H1 (cell line): ENCODE data around the gene INHBB. TPM values are rescaled to one million over a fixed set of nuclear protein-coding genes. Genes with fewer than 3 reads are reported as not detected.

Experiments used
- CTCF ChIA-PET: fragments of 300-600 bp; sonication (Branson Sonifier 250); formaldehyde crosslinking; loops from one replicate; lab custom pipeline; 2021; ENCODE audit not compliant: partially characterized antibody; lab: Charles Lee
- POLR2A ChIA-PET: fragments of 300-600 bp; sonication (Branson Sonifier 250); formaldehyde crosslinking; loops from one replicate; lab custom pipeline; 2021; ENCODE audit warnings: inconsistent platforms; ENCODE audit not compliant: partially characterized antibody; lab: Charles Lee
- DNase-seq, 2 experiments: peaks; one replicate each; pipeline versions ENCODE4 v3.0.0 to v3.0.0-alpha.2; 2010 to 2022; ENCODE audit warnings: low spot score in 2 of 2, low read depth in 1 of 2, mixed read lengths in 1 of 2
- FAIRE-seq: peaks from 2 replicates; lab custom pipeline; 2011; peaks lifted over from hg19 to GRCh38; lab: Jason Lieb, UNC
- H2AFZ ChIP-seq: 2 replicates; pipeline ENCODE4 v1.8.1; 2012; ENCODE audit warnings: low read length, inconsistent platforms
- H2AK5ac ChIP-seq: 2 replicates; pipeline ENCODE4 v1.6.1; 2013; ENCODE audit warnings: low read depth, low read length
- H2BK120ac ChIP-seq: replicated peaks from 2 replicates; pipeline ENCODE3; 2013; ENCODE audit warnings: low read depth, low read length, inconsistent platforms
- H2BK12ac ChIP-seq: 2 replicates; pipeline ENCODE4 v1.6.1; 2013; ENCODE audit warnings: low read depth, low read length
- H2BK15ac ChIP-seq: 2 replicates; pipeline ENCODE4 v1.6.1; 2013; ENCODE audit warnings: low read length
- H2BK20ac ChIP-seq: 2 replicates; pipeline ENCODE4 v1.6.1; 2013; ENCODE audit warnings: low read length
- H2BK5ac ChIP-seq: 2 replicates; pipeline ENCODE4 v1.6.1; 2013; ENCODE audit warnings: low read depth, low read length
- H3K14ac ChIP-seq: 2 replicates; pipeline ENCODE4 v1.6.1; 2013; ENCODE audit warnings: inconsistent platforms; ENCODE audit not compliant: insufficient read length
- H3K18ac ChIP-seq: 2 replicates; pipeline ENCODE4 v1.6.1; 2013; ENCODE audit warnings: low read length; ENCODE audit errors: extremely low read depth
- H3K23ac ChIP-seq: 2 replicates; pipeline ENCODE4 v1.6.1; 2013; ENCODE audit warnings: inconsistent platforms; ENCODE audit not compliant: insufficient read length
- H3K23me2 ChIP-seq: 2 replicates; pipeline ENCODE4 v1.6.1; 2013; ENCODE audit warnings: low read depth, low read length
- H3K27ac ChIP-seq: 2 replicates; pipeline ENCODE4 v1.6.1; 2011; ENCODE audit warnings: low read depth, low read length, inconsistent platforms
- H3K27me3 ChIP-seq, 4 experiments: replicated peaks in 1 of 4; 1 replicate in 1 of 4; 2 replicates in 3 of 4; pipeline versions ENCODE4 v1.6.1 to v1.8.1; 2011 to 2013; ENCODE audit warnings: low read length in 3 of 4, mild to moderate bottlenecking in 3 of 4, inconsistent platforms in 2 of 4, mixed read lengths in 2 of 4, moderate library complexity in 1 of 4; ENCODE audit not compliant: control insufficient read depth in 3 of 4, insufficient read depth in 3 of 4; ENCODE audit errors: extremely low read depth in 1 of 4
- H3K36me3 ChIP-seq, 4 experiments: 2 replicates each; pipeline versions ENCODE4 v1.6.1 to v1.8.1; 2011 to 2013; ENCODE audit warnings: mild to moderate bottlenecking in 4 of 4, low read length in 3 of 4, moderate library complexity in 2 of 4, control low read depth in 1 of 4, inconsistent platforms in 1 of 4; ENCODE audit not compliant: insufficient read depth in 4 of 4, control insufficient read depth in 2 of 4
- H3K4ac ChIP-seq: replicated peaks from 2 replicates; pipeline ENCODE3; 2013; ENCODE audit warnings: low read length, low read depth, mixed read lengths, inconsistent platforms; ENCODE audit not compliant: insufficient read length
- H3K4me1 ChIP-seq, 4 experiments: replicated peaks in 1 of 4; 1 replicate in 1 of 4; 2 replicates in 3 of 4; pipeline versions ENCODE4 v1.6.1 to v1.8.1; 2011 to 2013; ENCODE audit warnings: low read length in 3 of 4, inconsistent platforms in 2 of 4, mixed read lengths in 1 of 4; ENCODE audit not compliant: insufficient read depth in 4 of 4, control insufficient read depth in 3 of 4
- H3K4me2 ChIP-seq, 2 experiments: 2 replicates each; pipeline versions ENCODE4 v1.6.1 to v1.8.1; 2011 to 2013; ENCODE audit warnings: low read depth in 2 of 2, low read length in 2 of 2, control low read depth in 1 of 2, inconsistent platforms in 1 of 2, mild to moderate bottlenecking in 1 of 2; ENCODE audit not compliant: insufficient read depth in 1 of 2
- H3K4me3 ChIP-seq, 4 experiments: fragments of 200-600, 300-600 bp in 1 of 4; sonication (generic), shearing (Covaris generic), sonication (Bioruptor Twin) in 1 of 4; 2 replicates each; pipeline versions ENCODE4 v1.5.1 to v1.8.1; 2011 to 2016; ENCODE audit warnings: low read length in 4 of 4, low read depth in 3 of 4, control low read depth in 2 of 4, inconsistent platforms in 2 of 4, mild to moderate bottlenecking in 2 of 4, mixed read lengths in 1 of 4, moderate library complexity in 1 of 4; ENCODE audit not compliant: insufficient read depth in 2 of 4; ENCODE audit errors: extremely low read depth in 1 of 4
- H3K56ac ChIP-seq: replicated peaks from 2 replicates; pipeline ENCODE3; 2013; ENCODE audit warnings: low read depth, mild to moderate bottlenecking, mixed read lengths, low read length, inconsistent platforms; ENCODE audit not compliant: insufficient read length
- H3K79me1 ChIP-seq: 2 replicates; pipeline ENCODE4 v1.6.1; 2013; ENCODE audit warnings: low read depth, low read length, control low read depth
- H3K79me2 ChIP-seq, 2 experiments: 2 replicates each; pipeline versions ENCODE4 v1.6.1 to v1.8.1; 2012 to 2013; ENCODE audit warnings: low read length in 2 of 2, mild to moderate bottlenecking in 2 of 2, inconsistent platforms in 1 of 2; ENCODE audit not compliant: insufficient read depth in 2 of 2, control insufficient read depth in 1 of 2
- H3K9ac ChIP-seq, 4 experiments: replicated peaks in 1 of 4; 1 replicate in 1 of 4; 2 replicates in 3 of 4; pipeline versions ENCODE4 v1.6.1 to v1.8.1; 2011 to 2013; ENCODE audit warnings: low read depth in 3 of 4, low read length in 3 of 4, control low read depth in 2 of 4, mild to moderate bottlenecking in 2 of 4, moderate library complexity in 2 of 4, inconsistent platforms in 1 of 4; ENCODE audit errors: extremely low read depth in 1 of 4
- H3K9me3 ChIP-seq, 2 experiments: 2 replicates each; pipeline versions ENCODE4 v1.6.1 to v1.8.1; 2012 to 2013; ENCODE audit warnings: mild to moderate bottlenecking in 2 of 2, moderate library complexity in 2 of 2, control low read depth in 1 of 2, inconsistent platforms in 1 of 2, low read depth in 1 of 2, low read length in 1 of 2, mixed read lengths in 1 of 2; ENCODE audit not compliant: insufficient read depth in 2 of 2
- H4K20me1 ChIP-seq, 2 experiments: replicated peaks in 1 of 2; 2 replicates each; pipeline versions ENCODE3 to v1.8.1; 2011 to 2013; ENCODE audit warnings: inconsistent platforms in 2 of 2, low read length in 2 of 2, mild to moderate bottlenecking in 1 of 2; ENCODE audit not compliant: insufficient read depth in 2 of 2, control insufficient read depth in 1 of 2
- H4K5ac ChIP-seq: 2 replicates; pipeline ENCODE4 v1.6.1; 2013; ENCODE audit warnings: low read length, low read depth, mixed read lengths, inconsistent platforms; ENCODE audit not compliant: insufficient read length
- H4K8ac ChIP-seq: 2 replicates; pipeline ENCODE4 v1.8.0; 2013; ENCODE audit warnings: mild to moderate bottlenecking, moderate library complexity, low read length, inconsistent platforms; ENCODE audit not compliant: insufficient read depth; ENCODE audit errors: extremely low read depth
- H4K91ac ChIP-seq: replicated peaks from 2 replicates; pipeline ENCODE3; 2013; ENCODE audit warnings: low read length, mixed read lengths, inconsistent platforms; ENCODE audit not compliant: insufficient read length
- CBX8 ChIP-seq: fragments of 300-800, 300-1000 bp; sonication (generic); IDR thresholded peaks from 2 replicates; pipeline ENCODE4 v1.7.1; 2016; ENCODE audit warnings: low read depth, low read length, borderline replicate concordance
- ZNF274 ChIP-seq: IDR thresholded peaks from 2 replicates; pipeline ENCODE4 v1.7.0; 2012; ENCODE audit warnings: low read length, borderline replicate concordance; ENCODE audit errors: extremely low read depth
- WGBS, 2 experiments: shearing (Covaris generic) in 1 of 2; methylation state at CpG; one replicate each; pipeline versions ENCODE4 v1.1.6 to v1.1.7; 2013 to 2015; ENCODE audit warnings: low lambda C conversion rate in 2 of 2, mixed read lengths in 2 of 2, inconsistent platforms in 1 of 2, low coverage in 1 of 2, missing lambda C conversion rate in 1 of 2; ENCODE audit not compliant: insufficient replicate concordance in 2 of 2, insufficient coverage in 1 of 2, insufficient read length in 1 of 2; ENCODE audit errors: extremely low coverage in 1 of 2, missing lambda C conversion rate in 1 of 2; 5-methylcytosine and 5-hydroxymethylcytosine counted together
- polyA plus RNA-seq, 7 experiments: library from polyadenylated mRNA; depleted of rRNA in 3 of 7; stranded (reverse) in 5 of 7; unstranded in 2 of 7; fragments of >200 nt in 5 of 7; fragments of 200-250 nt in 2 of 7; gene quantifications; 1 replicate in 5 of 7; 2 replicates in 1 of 7; 4 replicates in 1 of 7; pipeline versions ENCODE4 v1.2.1 to v1.2.3, GENCODE V29; 2011 to 2013; ENCODE audit warnings: missing spikeins in 2 of 7, mixed read lengths in 2 of 7
- total RNA-seq: library from RNA; stranded (reverse); fragmentation: NEBNext Ultra II Directional; extraction: Animal tissue kit (Norgen Biotek cat#: 25700); gene quantifications from 2 replicates; pipeline ENCODE4 v1.2.1, GENCODE V29; 2021

Gene INHBB
- total and polyA plus RNA-seq, 2 of the 8 experiments (the other 6 are each of a cell fraction or from before 2014, with no cell fraction given), result 0.30 to 0.32 TPM

DNA sequence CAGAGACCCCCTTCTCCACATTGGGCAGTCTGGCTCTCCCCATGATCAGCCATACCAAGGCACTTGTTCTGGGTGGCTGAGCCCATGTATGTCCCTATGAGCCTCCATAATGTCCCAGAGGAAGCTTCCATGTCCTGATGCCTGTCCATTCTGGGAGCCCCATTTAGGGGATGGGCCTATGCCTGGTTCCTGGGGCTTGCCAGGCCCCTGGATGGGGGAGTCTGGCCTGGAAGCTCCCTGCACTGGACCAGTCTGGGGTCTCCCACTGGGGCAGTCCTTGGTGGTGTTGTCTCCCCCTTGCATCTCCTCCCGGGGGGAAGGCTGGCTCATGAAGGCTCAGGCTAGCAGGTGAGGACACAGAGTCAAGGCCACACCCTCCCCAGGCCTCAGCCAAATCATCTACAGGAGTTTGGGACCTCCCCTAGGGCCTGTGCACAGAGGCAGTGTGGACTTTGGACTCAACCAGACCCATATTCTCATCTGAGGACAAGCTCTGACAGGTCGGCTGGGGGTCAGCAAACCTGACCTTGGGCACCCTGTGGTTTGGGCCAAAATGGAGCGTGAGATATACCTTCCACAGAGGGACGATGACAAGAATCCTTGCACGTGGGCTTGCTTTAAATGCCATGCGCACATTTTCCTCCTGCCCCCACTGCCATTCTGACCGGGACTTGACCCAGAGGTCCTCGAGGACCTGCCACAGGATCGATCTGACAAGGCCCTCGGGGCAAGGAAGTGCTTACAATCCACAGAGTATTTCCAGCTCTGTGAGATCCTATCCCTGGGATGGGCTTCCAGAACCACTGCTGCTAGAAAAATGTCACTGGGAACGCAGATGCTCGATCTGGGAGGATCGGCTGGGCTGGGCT lies 38.8 kb downstream of the INHBB start:
- Histone ChIP-seq H4K91ac (no peak overlapping the region), H2BK20ac (no peak overlapping the region), H2BK12ac (peak overlapping the region; percentile 60; the same call in 1 of the 2 replicates), H3K14ac (no peak overlapping the region), H3K4me3 (no peak overlapping the region), H2BK15ac (no peak overlapping the region), H3K23ac (no peak overlapping the region), H4K20me1 (no peaks in the 10 kb centered on the region), H2AFZ (no peak overlapping the region), H3K79me1 (no peaks in the 10 kb centered on the region), H3K79me2 (no peaks in the 10 kb centered on the region), H4K8ac (no peak overlapping the region), H2BK120ac (no peak overlapping the region), H3K23me2 (peaks cover 6% of the 10 kb centered on the region; the same call in 1 of the 2 replicates), H2AK5ac (0 out of 2 replicates have a peak overlapping the region, but pooled peaks have one; percentile 28), H3K56ac (no peak overlapping the region), H3K27ac (no peak overlapping the region), H2BK5ac (no peak overlapping the region), H3K9me3 (no peaks in the 10 kb centered on the region), H3K9ac (no peak overlapping the region), H4K5ac (no peak overlapping the region), H3K4ac (no peak overlapping the region), H3K27me3 (peaks cover 0 to 3% (median 0%) of the 10 kb centered on the region in 4 experiments; a peak in 4 of 7 replicates), H3K18ac (0 out of 2 replicates have a peak overlapping the region, but pooled peaks have one; percentile 25), H3K4me1 (peaks cover 3 to 27% (median 9%) of the 10 kb centered on the region in 4 experiments), H3K4me2 (no peak overlapping the region), H3K36me3 (no peaks in the 10 kb centered on the region)
- DNase-seq (no peak), FAIRE-seq (no peak)
- WGBS, 2 experiments, result 79% methylated on average over 13 of the region's 13 CpGs; no CpG with 5 or more reads in 1 of the 2 experiments
- ChIA-PET POLR2A (interaction anchor here (0.6 to 1.7 kb wide), 3 partner anchors 11 to 15 kb away, joined by 3 to 5 read pairs (median 3); no protein-coding TSS in a partner anchor), CTCF (interaction anchor here (0.7 to 2.4 kb wide), 10 partner anchors 11 to 296 kb away, joined by 3 to 16 read pairs (median 4); no protein-coding TSS in a partner anchor)
- TF ChIP-seq ZNF274 (no peak), CBX8 (no peak)
